Measurements from ENCODE around the gene ZNF211.

Gene ZNF211

GRCh38 chr19:57632987-57633831, at the start of gene ZNF211:
TSS of gene ZNF211 (plus strand) at chr19:57633168. CDS start at chr19:57633347, 179 bp downstream.
- peak; percentile 99 for ATAC-seq
- no peak for TF ChIP-seq ZNF70 (CRISPR knock-in tag; IDR thresholded peaks at IDR 0.05)
- no peak for TF ChIP-seq BACH2 (CRISPR knock-in tag; IDR thresholded peaks at IDR 0.05; ENCODE audit: borderline replicate concordance)
- TF ChIP-seq ZC3H10 (CRISPR knock-in tag; IDR thresholded peaks at IDR 0.05): no peak
- TF ChIP-seq ZFP30 (CRISPR knock-in tag; IDR thresholded peaks at IDR 0.05): no peak
- TF ChIP-seq, protein P1, sequence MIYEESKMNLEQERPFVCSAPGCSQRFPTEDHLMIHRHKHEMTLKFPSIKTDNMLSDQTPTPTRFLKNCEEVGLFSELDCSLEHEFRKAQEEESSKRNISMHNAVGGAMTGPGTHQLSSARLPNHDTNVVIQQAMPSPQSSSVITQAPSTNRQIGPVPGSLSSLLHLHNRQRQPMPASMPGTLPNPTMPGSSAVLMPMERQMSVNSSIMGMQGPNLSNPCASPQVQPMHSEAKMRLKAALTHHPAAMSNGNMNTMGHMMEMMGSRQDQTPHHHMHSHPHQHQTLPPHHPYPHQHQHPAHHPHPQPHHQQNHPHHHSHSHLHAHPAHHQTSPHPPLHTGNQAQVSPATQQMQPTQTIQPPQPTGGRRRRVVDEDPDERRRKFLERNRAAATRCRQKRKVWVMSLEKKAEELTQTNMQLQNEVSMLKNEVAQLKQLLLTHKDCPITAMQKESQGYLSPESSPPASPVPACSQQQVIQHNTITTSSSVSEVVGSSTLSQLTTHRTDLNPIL (CRISPR knock-in tag; IDR thresholded peaks at IDR 0.05; ENCODE audit: low read depth): no peak
- TF ChIP-seq CSRNP3 (CRISPR knock-in tag; IDR thresholded peaks at IDR 0.05): no peak
- TF ChIP-seq GLIS3 (CRISPR knock-in tag; IDR thresholded peaks at IDR 0.05): no peak
- TF ChIP-seq, protein P2, sequence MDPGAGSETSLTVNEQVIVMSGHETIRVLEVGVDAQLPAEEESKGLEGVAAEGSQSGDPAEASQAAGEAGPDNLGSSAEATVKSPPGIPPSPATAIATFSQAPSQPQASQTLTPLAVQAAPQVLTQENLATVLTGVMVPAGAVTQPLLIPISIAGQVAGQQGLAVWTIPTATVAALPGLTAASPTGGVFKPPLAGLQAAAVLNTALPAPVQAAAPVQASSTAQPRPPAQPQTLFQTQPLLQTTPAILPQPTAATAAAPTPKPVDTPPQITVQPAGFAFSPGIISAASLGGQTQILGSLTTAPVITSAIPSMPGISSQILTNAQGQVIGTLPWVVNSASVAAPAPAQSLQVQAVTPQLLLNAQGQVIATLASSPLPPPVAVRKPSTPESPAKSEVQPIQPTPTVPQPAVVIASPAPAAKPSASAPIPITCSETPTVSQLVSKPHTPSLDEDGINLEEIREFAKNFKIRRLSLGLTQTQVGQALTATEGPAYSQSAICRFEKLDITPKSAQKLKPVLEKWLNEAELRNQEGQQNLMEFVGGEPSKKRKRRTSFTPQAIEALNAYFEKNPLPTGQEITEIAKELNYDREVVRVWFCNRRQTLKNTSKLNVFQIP (CRISPR knock-in tag; IDR thresholded peaks at IDR 0.05; ENCODE audit: borderline replicate concordance, low read depth): no peak
- TF ChIP-seq PPARA (CRISPR knock-in tag; IDR thresholded peaks at IDR 0.05; ENCODE audit: borderline replicate concordance): no peak
- TF ChIP-seq ZNF8 (CRISPR knock-in tag; IDR thresholded peaks at IDR 0.05): no peak
- no peak for TF ChIP-seq RARB (CRISPR knock-in tag; IDR thresholded peaks at IDR 0.05)
- no peak for TF ChIP-seq SNAI2 (CRISPR knock-in tag; IDR thresholded peaks at IDR 0.05)
- TF ChIP-seq, protein P3, sequence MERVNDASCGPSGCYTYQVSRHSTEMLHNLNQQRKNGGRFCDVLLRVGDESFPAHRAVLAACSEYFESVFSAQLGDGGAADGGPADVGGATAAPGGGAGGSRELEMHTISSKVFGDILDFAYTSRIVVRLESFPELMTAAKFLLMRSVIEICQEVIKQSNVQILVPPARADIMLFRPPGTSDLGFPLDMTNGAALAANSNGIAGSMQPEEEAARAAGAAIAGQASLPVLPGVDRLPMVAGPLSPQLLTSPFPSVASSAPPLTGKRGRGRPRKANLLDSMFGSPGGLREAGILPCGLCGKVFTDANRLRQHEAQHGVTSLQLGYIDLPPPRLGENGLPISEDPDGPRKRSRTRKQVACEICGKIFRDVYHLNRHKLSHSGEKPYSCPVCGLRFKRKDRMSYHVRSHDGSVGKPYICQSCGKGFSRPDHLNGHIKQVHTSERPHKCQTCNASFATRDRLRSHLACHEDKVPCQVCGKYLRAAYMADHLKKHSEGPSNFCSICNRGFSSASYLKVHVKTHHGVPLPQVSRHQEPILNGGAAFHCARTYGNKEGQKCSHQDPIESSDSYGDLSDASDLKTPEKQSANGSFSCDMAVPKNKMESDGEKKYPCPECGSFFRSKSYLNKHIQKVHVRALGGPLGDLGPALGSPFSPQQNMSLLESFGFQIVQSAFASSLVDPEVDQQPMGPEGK (CRISPR knock-in tag; IDR thresholded peaks at IDR 0.05; ENCODE audit: borderline replicate concordance): no peak
- TF ChIP-seq TSHZ2 (CRISPR knock-in tag; IDR thresholded peaks at IDR 0.05): no peak
- no peak for TF ChIP-seq CSDC2 (CRISPR knock-in tag; IDR thresholded peaks at IDR 0.05)

DNA sequence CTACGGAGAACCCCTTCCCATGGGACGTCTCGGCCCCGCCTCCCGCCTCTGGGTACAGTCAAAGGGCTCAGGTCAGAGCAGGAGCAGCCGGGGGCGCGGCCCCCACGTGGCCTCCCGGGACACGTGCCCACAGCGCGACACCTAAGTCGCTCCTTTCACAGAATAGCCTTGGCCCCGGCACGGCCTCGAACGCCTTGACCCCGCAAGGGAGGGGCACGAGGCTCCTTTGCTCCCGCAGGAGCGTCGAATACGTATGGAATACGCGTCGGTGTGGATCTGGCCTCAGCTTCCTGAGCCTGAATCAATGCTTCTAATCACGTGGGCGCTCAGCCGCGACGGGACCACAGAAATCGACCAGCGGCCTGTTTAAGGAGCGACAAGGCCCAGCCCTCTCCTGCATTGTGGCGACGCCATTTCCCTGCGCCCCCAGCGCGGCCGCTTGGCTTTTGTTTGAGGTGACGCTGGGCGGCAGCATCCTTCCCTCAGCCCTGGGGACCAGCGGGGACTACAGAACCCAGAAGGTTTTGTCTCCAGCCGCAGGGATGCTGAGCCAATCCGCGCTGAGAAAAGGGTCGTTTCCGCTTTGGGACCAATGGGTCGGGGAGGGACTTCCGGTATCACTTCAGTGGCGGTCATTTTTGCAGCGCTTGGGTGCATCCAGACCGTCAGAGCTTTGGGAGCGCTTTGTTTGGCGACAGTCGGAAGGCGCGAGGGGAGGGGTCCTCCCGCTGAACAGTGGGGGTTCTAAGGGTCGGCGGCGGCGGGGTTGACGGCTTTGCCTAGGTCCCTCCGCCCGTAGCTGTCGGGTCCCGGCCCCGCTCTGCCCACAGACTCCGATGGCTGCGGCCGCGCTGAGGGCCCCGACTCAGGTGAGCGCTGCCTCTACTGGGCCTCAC, 49.2 kb upstream of the ZNF211 start, which contains the start of gene ZIK1:
Gene ZIK1 (plus strand): TSS at position 625 of the 896 bp plus-strand sequence. CDS start 212 bp downstream, at position 837.
- ATAC-seq: peak; percentile 95
- TF ChIP-seq ZFP3 (CRISPR knock-in tag; IDR thresholded peaks at IDR 0.05) (no peak), CSDC2 (CRISPR knock-in tag; IDR thresholded peaks at IDR 0.05) (no peak), ESRRG (CRISPR knock-in tag; IDR thresholded peaks at IDR 0.05) (no peak), PPARA (CRISPR knock-in tag; IDR thresholded peaks at IDR 0.05; ENCODE audit: borderline replicate concordance) (no peak), OSR1 (CRISPR knock-in tag; IDR thresholded peaks at IDR 0.05) (no peak), ZFP30 (CRISPR knock-in tag; IDR thresholded peaks at IDR 0.05) (no peak), BACH2 (CRISPR knock-in tag; IDR thresholded peaks at IDR 0.05; ENCODE audit: borderline replicate concordance) (no peak), TSHZ2 (CRISPR knock-in tag; IDR thresholded peaks at IDR 0.05) (no peak), SNAI2 (CRISPR knock-in tag; IDR thresholded peaks at IDR 0.05) (no peak), ZNF70 (CRISPR knock-in tag; IDR thresholded peaks at IDR 0.05) (no peak), CSRNP3 (CRISPR knock-in tag; IDR thresholded peaks at IDR 0.05) (no peak)
- TF ChIP-seq, protein P2 (CRISPR knock-in tag; IDR thresholded peaks at IDR 0.05; ENCODE audit: borderline replicate concordance, low read depth): no peak
